Liver (tissue), 9 donors: ENCODE measurements around the gene SLC25A13. TPM values are rescaled to one million over a fixed set of nuclear protein-coding genes. Genes with fewer than 3 reads are reported as not detected.

ENCODE experiments used
- DNase-seq: peaks from one replicate; pipeline ENCODE4 v3.0.0-alpha.2; 2017; ENCODE audit warnings: low spot score
- H3K27ac ChIP-seq, 2 donors: one replicate each; pipeline ENCODE4 v1.7.0; 2013; ENCODE audit warnings: inconsistent platforms in 2 of 2, low read length in 2 of 2, control low read depth in 1 of 2, low read depth in 1 of 2, mild to moderate bottlenecking in 1 of 2
- H3K27me3 ChIP-seq, 4 donors: one replicate each; pipeline versions ENCODE4 v1.6.1 to v1.7.0; 2013; ENCODE audit warnings: low read length in 3 of 4, inconsistent platforms in 1 of 4, mild to moderate bottlenecking in 1 of 4, moderate library complexity in 1 of 4; ENCODE audit not compliant: control insufficient read depth in 4 of 4, insufficient read depth in 4 of 4
- H3K36me3 ChIP-seq, 4 donors: one replicate each; pipeline versions ENCODE4 v1.6.1 to v1.7.0; 2013; ENCODE audit warnings: low read length in 3 of 4, mild to moderate bottlenecking in 3 of 4, low read depth in 1 of 4, moderate library complexity in 1 of 4; ENCODE audit not compliant: control insufficient read depth in 4 of 4, insufficient read depth in 3 of 4
- H3K4me1 ChIP-seq, 4 donors: one replicate each; pipeline versions ENCODE4 v1.6.1 to v1.7.0; 2013; ENCODE audit warnings: low read length in 3 of 4, mild to moderate bottlenecking in 3 of 4, moderate library complexity in 1 of 4; ENCODE audit not compliant: control insufficient read depth in 4 of 4, insufficient read depth in 4 of 4
- H3K4me3 ChIP-seq, 3 donors: one replicate each; pipeline versions ENCODE4 v1.6.1 to v1.7.0; 2013; ENCODE audit warnings: low read length in 3 of 3, control low read depth in 1 of 3, low read depth in 1 of 3, mild to moderate bottlenecking in 1 of 3
- H3K9ac ChIP-seq, 2 donors: one replicate each; pipeline ENCODE4 v1.7.0; 2013; ENCODE audit warnings: low read length in 2 of 2, mild to moderate bottlenecking in 2 of 2, moderate library complexity in 2 of 2, control low read depth in 1 of 2, low read depth in 1 of 2
- H3K9me3 ChIP-seq, 4 donors: one replicate each; pipeline versions ENCODE4 v1.6.1 to v1.7.0; 2013; ENCODE audit warnings: low read length in 3 of 4; ENCODE audit not compliant: control insufficient read depth in 4 of 4
- ATF3 ChIP-seq: IDR thresholded peaks from 2 replicates; pipeline ENCODE4 v1.6.1; 2016; ENCODE audit warnings: antibody characterized with exemption
- CTCF ChIP-seq: fragments of 150-350 bp; IDR thresholded peaks from 2 replicates; pipeline ENCODE4 v1.5.1; 2017; ENCODE audit warnings: improper control_type of control experiment, low read depth, low read length; ENCODE audit not compliant: missing input control
- EGR1 ChIP-seq, 2 donors: IDR thresholded peaks; 2 replicates each; pipeline ENCODE4 v1.6.1; 2016 to 2018; ENCODE audit warnings: antibody characterized with exemption in 2 of 2, low read depth in 2 of 2
- FOXA1 ChIP-seq: IDR thresholded peaks from 2 replicates; pipeline ENCODE4 v1.6.1; 2016; ENCODE audit warnings: antibody characterized with exemption
- FOXA2 ChIP-seq: IDR thresholded peaks from 2 replicates; pipeline ENCODE4 v1.6.1; 2016; ENCODE audit warnings: antibody characterized with exemption
- GABPA ChIP-seq, 2 donors: IDR thresholded peaks in 1 of 2; conservative IDR thresholded peaks in 1 of 2; 2 replicates each; pipeline ENCODE4 v1.6.1; 2016; ENCODE audit warnings: antibody characterized with exemption in 2 of 2, mild to moderate bottlenecking in 1 of 2, moderate library complexity in 1 of 2
- HNF4A ChIP-seq, 2 donors: conservative IDR thresholded peaks; 2 replicates each; pipeline ENCODE4 v1.6.1; 2016; ENCODE audit warnings: antibody characterized with exemption in 2 of 2, mild to moderate bottlenecking in 2 of 2
- HNF4G ChIP-seq: IDR thresholded peaks from 2 replicates; pipeline ENCODE4 v1.6.1; 2016; ENCODE audit warnings: antibody characterized with exemption
- JUND ChIP-seq, 2 donors: IDR thresholded peaks; 2 replicates each; pipeline ENCODE4 v1.6.1; 2016; ENCODE audit warnings: antibody characterized with exemption in 2 of 2
- MAX ChIP-seq: IDR thresholded peaks from 2 replicates; pipeline ENCODE4 v1.6.1; 2016; ENCODE audit warnings: antibody characterized with exemption
- NR2F2 ChIP-seq: IDR thresholded peaks from 2 replicates; pipeline ENCODE4 v1.6.1; 2016; ENCODE audit warnings: antibody characterized with exemption
- RAD21 ChIP-seq, 2 donors: IDR thresholded peaks; 2 replicates each; pipeline ENCODE4 v1.6.1; 2016; ENCODE audit warnings: antibody characterized with exemption in 2 of 2, mild to moderate bottlenecking in 2 of 2
- REST ChIP-seq: IDR thresholded peaks from 2 replicates; pipeline ENCODE4 v1.6.1; 2016; ENCODE audit warnings: antibody characterized with exemption, mild to moderate bottlenecking
- RXRA ChIP-seq, 2 donors: IDR thresholded peaks; 2 replicates each; pipeline ENCODE4 v1.6.1; 2017 to 2018; ENCODE audit warnings: antibody characterized with exemption in 2 of 2, mild to moderate bottlenecking in 1 of 2
- SP1 ChIP-seq: IDR thresholded peaks from 2 replicates; pipeline ENCODE4 v1.6.1; 2018; ENCODE audit warnings: antibody characterized with exemption, mild to moderate bottlenecking
- TAF1 ChIP-seq: conservative IDR thresholded peaks from 2 replicates; pipeline ENCODE4 v1.6.1; 2016; ENCODE audit warnings: antibody characterized with exemption, mild to moderate bottlenecking
- YY1 ChIP-seq: IDR thresholded peaks from 2 replicates; pipeline ENCODE4 v1.6.1; 2016; ENCODE audit warnings: antibody characterized with exemption, mild to moderate bottlenecking
- ZBTB33 ChIP-seq: IDR thresholded peaks from 2 replicates; pipeline ENCODE4 v1.6.1; 2016; ENCODE audit warnings: antibody characterized with exemption
- WGBS: extraction: QIAGEN DNeasy Blood & Tissue Kit; methylation state at CpG from one replicate; pipeline ENCODE4 v1.1.7; 2013; 5-methylcytosine and 5-hydroxymethylcytosine counted together
- polyA plus RNA-seq, 2 donors: library from polyadenylated mRNA; stranded (reverse) in 1 of 2; unstranded in 1 of 2; fragments of 200-250 nt in 1 of 2; fragments of >200 nt in 1 of 2; fragmentation: Nextera tagmentation in 1 of 2; extraction: Ambion mirVana in 1 of 2; gene quantifications; one replicate each; pipeline versions ENCODE4 v1.2.1 to v1.2.3, GENCODE V29; 2013 to 2015
- total RNA-seq, 2 donors: library from RNA; depleted of rRNA; stranded (reverse); fragments of >200 nt; gene quantifications; one replicate each; pipeline ENCODE4 v1.2.3, GENCODE V29; 2014
- donor health status: healthy.
- donor health status: healthy.
- donor health status: healthy.
- donor health status: healthy.
- donor health status: healthy.

The SLC25A13 gene
- total and polyA plus RNA-seq, 4 donors = 45.6 to 116 (median 63.9) TPM

- no peak for TF ChIP-seq HNF4G
- TF ChIP-seq RAD21 (IDR thresholded peaks at IDR 0.05) = no peak
- TF ChIP-seq MAX = no peak
- TF ChIP-seq REST = no peak
- no peak for TF ChIP-seq CTCF
- no peak for TF ChIP-seq SP1
- no peak for TF ChIP-seq FOXA2
- TF ChIP-seq TAF1 = no peak
- TF ChIP-seq NR2F2 = no peak
- TF ChIP-seq FOXA1 = no peak
- TF ChIP-seq EGR1 (IDR thresholded peaks at IDR 0.05; ENCODE audit: low read depth in 2 of 2) = no peak
- no peak for TF ChIP-seq JUND (IDR thresholded peaks at IDR 0.05)
- no peak for TF ChIP-seq ATF3
- TF ChIP-seq ZBTB33 = no peak
- TF ChIP-seq HNF4A (conservative IDR thresholded peaks at IDR 0.05) = no peak
- no peak for TF ChIP-seq GABPA (IDR thresholded peaks at IDR 0.05 in 1 of 2, conservative IDR thresholded peaks at IDR 0.05 in 1 of 2)
- no peak for TF ChIP-seq YY1
- H3K27ac ChIP-seq = no peak overlapping the region
- DNase-seq = no peak
- no peaks in the 10 kb centered on the region for H3K27me3 ChIP-seq
- peaks cover 0 to 8% (median 4%) of the 10 kb centered on the region in 4 donors for H3K4me1 ChIP-seq
- no peaks in the 10 kb centered on the region for H3K9me3 ChIP-seq
- no peak overlapping the region for H3K9ac ChIP-seq
- H3K36me3 ChIP-seq = peaks cover 0 to 3% (median under 1%) of the 10 kb centered on the region in 4 donors
- no peak overlapping the region for H3K4me3 ChIP-seq
- whole genome bisulfite sequencing = 96% methylated on average over 2 of the region's 2 CpGs
Observed at GRCh38 chr7:96284240-96284639, 37.7 kb downstream of the SLC25A13 start.

- Histone ChIP-seq H3K9ac (no peak overlapping the region), H3K27ac (no peak overlapping the region), H3K27me3 (no peaks in the 10 kb centered on the region), H3K4me3 (no peak overlapping the region), H3K36me3 (peaks cover 0 to 4% (median 1%) of the 10 kb centered on the region in 4 donors), H3K9me3 (no peaks in the 10 kb centered on the region), H3K4me1 (peaks cover 0 to 8% (median 4%) of the 10 kb centered on the region in 4 donors)
- 21% methylated on average over 1 of the region's 1 CpG for WGBS
- DNase-seq = no peak
- TF ChIP-seq RAD21 (IDR thresholded peaks at IDR 0.05) (no peak), HNF4A (conservative IDR thresholded peaks at IDR 0.05) (no peak), FOXA2 (no peak), GABPA (IDR thresholded peaks at IDR 0.05 in 1 of 2, conservative IDR thresholded peaks at IDR 0.05 in 1 of 2) (no peak), JUND (IDR thresholded peaks at IDR 0.05) (no peak), ATF3 (no peak), YY1 (no peak), SP1 (no peak), NR2F2 (no peak), CTCF (no peak), MAX (no peak), ZBTB33 (no peak), RXRA (IDR thresholded peaks at IDR 0.05) (no peak), FOXA1 (no peak), TAF1 (no peak)
Observed at GRCh38 chr7:96282835-96283234, 39.1 kb downstream of the SLC25A13 start.
